B cell (primary cell): Measurements from ENCODE around the gene B4GALT5. TPM values are rescaled to one million over a fixed set of nuclear protein-coding genes. Genes with fewer than 3 reads are reported as not detected.

Source experiments
- ATAC-seq: fragments of 200-7000 bp; cut with Tn5 transposase; one replicate; pipeline ENCODE4 v1.10.0; 2021; ENCODE audit warnings: low read depth, mild to moderate bottlenecking, moderate number of reproducible peaks, moderate library complexity
- CTCF ChIA-PET: fragments of 350-600 bp; sonication (Branson Sonifier 250); formaldehyde crosslinking; loops from one replicate; lab custom pipeline; 2021; ENCODE audit warnings: antibody characterized with exemption, inconsistent platforms; lab: Charles Lee
- POLR2A ChIA-PET: fragments of 350-600 bp; sonication (Branson Sonifier 250); formaldehyde crosslinking; loops from one replicate; lab custom pipeline; 2021; ENCODE audit warnings: antibody characterized with exemption; lab: Charles Lee
- DNase-seq: peaks from one replicate; pipeline ENCODE4 v3.0.0; 2013
- H2AFZ ChIP-seq: 2 replicates; pipeline ENCODE4 v1.6.1; 2012; ENCODE audit warnings: mild to moderate bottlenecking, low read depth, low read length; ENCODE audit not compliant: insufficient read depth, poor library complexity, severe bottlenecking
- H3K27ac ChIP-seq, 2 donors: 1 replicate in 1 of 2; 2 replicates in 1 of 2; pipeline ENCODE4 v1.5.1; 2012 to 2013; ENCODE audit warnings: low read length in 2 of 2, mild to moderate bottlenecking in 2 of 2, moderate library complexity in 1 of 2
- H3K27me3 ChIP-seq, 4 experiments: fragments of 200-600 bp in 1 of 4; sonication (generic) in 1 of 4; replicated peaks in 1 of 4; 1 replicate in 2 of 4; 2 replicates in 2 of 4; pipeline versions ENCODE4 v1.6.1 to v1.7.0; 2013 to 2016; ENCODE audit warnings: low read length in 3 of 4, mild to moderate bottlenecking in 2 of 4, mixed read lengths in 1 of 4, moderate library complexity in 1 of 4; ENCODE audit not compliant: insufficient read depth in 4 of 4, control insufficient read depth in 3 of 4; ENCODE audit errors: control extremely low read depth in 1 of 4
- H3K36me3 ChIP-seq, 2 experiments: replicated peaks in 1 of 2; 1 replicate in 1 of 2; 2 replicates in 1 of 2; pipeline versions ENCODE4 v1.6.1 to v1.7.1; 2013; ENCODE audit warnings: low read length in 1 of 2; ENCODE audit not compliant: insufficient read depth in 2 of 2, control insufficient read depth in 1 of 2; ENCODE audit errors: control extremely low read depth in 1 of 2, extremely low read depth in 1 of 2
- H3K4me1 ChIP-seq, 2 donors: fragments of 200-600 bp in 1 of 2; sonication (generic) in 1 of 2; 1 replicate in 1 of 2; 2 replicates in 1 of 2; pipeline versions ENCODE4 v1.5.1 to v1.6.1; 2013 to 2017; ENCODE audit warnings: low read length in 2 of 2; ENCODE audit not compliant: control insufficient read depth in 2 of 2, insufficient read depth in 2 of 2
- H3K4me2 ChIP-seq: replicated peaks from 2 replicates; pipeline ENCODE3; 2012; ENCODE audit warnings: mild to moderate bottlenecking, low read depth, low read length; ENCODE audit not compliant: poor library complexity, severe bottlenecking
- H3K4me3 ChIP-seq, 5 experiments: fragments of 200-600 bp in 1 of 5; sonication (generic) in 1 of 5; 1 replicate in 3 of 5; 2 replicates in 2 of 5; pipeline versions ENCODE4 v1.5.1 to v1.7.0; 2011 to 2016; ENCODE audit warnings: low read length in 4 of 5, mild to moderate bottlenecking in 4 of 5, low read depth in 2 of 5, control low read depth in 1 of 5, moderate library complexity in 1 of 5; ENCODE audit not compliant: insufficient read depth in 1 of 5; ENCODE audit errors: control extremely low read depth in 1 of 5, extremely low read depth in 1 of 5
- H3K79me2 ChIP-seq: fragments of 200-600 bp; sonication (generic); one replicate; pipeline ENCODE4 v1.6.0; 2016; ENCODE audit warnings: low read length; ENCODE audit not compliant: control insufficient read depth, insufficient read depth
- H3K9ac ChIP-seq: fragments of 200-600 bp; sonication (generic); 2 replicates; pipeline ENCODE4 v1.6.1; 2017; ENCODE audit warnings: mild to moderate bottlenecking, low read length, moderate library complexity
- H3K9me3 ChIP-seq, 3 donors: one replicate each; pipeline versions ENCODE4 v1.6.1 to v1.7.1; 2013; ENCODE audit warnings: low read length in 2 of 3; ENCODE audit not compliant: control insufficient read depth in 2 of 3, insufficient read depth in 1 of 3; ENCODE audit errors: control extremely low read depth in 1 of 3
- H4K20me1 ChIP-seq: 2 replicates; pipeline ENCODE4 v1.6.0; 2012; ENCODE audit warnings: mild to moderate bottlenecking, low read length; ENCODE audit not compliant: insufficient read depth, control insufficient read depth, poor library complexity, severe bottlenecking
- H3K27ac Mint-ChIP-seq: one replicate; pipeline ENCODE4 v1.8.0; 2021; ENCODE audit warnings: mixed read lengths
- H3K27me3 Mint-ChIP-seq: one replicate; pipeline ENCODE4 v1.8.0; 2021; ENCODE audit warnings: mixed read lengths
- H3K4me1 Mint-ChIP-seq: one replicate; pipeline ENCODE4 v1.8.0; 2021; ENCODE audit warnings: mixed read lengths
- H3K4me3 Mint-ChIP-seq: one replicate; pipeline ENCODE4 v1.8.0; 2021; ENCODE audit warnings: mixed read lengths
- H3K9me3 Mint-ChIP-seq: one replicate; pipeline ENCODE4 v1.8.0; 2022; ENCODE audit warnings: mixed read lengths; ENCODE audit not compliant: insufficient read depth
- CTCF ChIP-seq: fragments of 200-600 bp; IDR thresholded peaks from one replicate; pipeline ENCODE4 v1.8.0; 2022; ENCODE audit warnings: antibody characterized with exemption, mild to moderate bottlenecking
- EZH2 ChIP-seq: IDR thresholded peaks from 2 replicates; pipeline ENCODE4 v1.6.1; 2012; ENCODE audit warnings: borderline replicate concordance, low read depth, mild to moderate bottlenecking, moderate library complexity, low read length; ENCODE audit not compliant: insufficient read depth, poor library complexity, severe bottlenecking
- WGBS: methylation state at CpG from one replicate; pipeline ENCODE4 v1.1.5; 2013; ENCODE audit warnings: missing lambda C conversion rate; ENCODE audit not compliant: insufficient coverage; 5-methylcytosine and 5-hydroxymethylcytosine counted together
- intact Hi-C: fragments of 100-400 bp; cut with micrococcal nuclease; formaldehyde crosslinking; loops from one replicate; pipeline ENCODE4 v1.10.0; 2022
- polyA plus RNA-seq: library from polyadenylated mRNA; depleted of rRNA; stranded (reverse); fragments of >200 nt; gene quantifications from 2 replicates; pipeline ENCODE4 v1.2.3, GENCODE V29; 2012
- total RNA-seq, 2 donors: library from RNA; stranded (reverse); fragments of 120-200 nt in 1 of 2; gene quantifications; 1 replicate in 1 of 2; 2 replicates in 1 of 2; pipeline versions ENCODE4 v1.2.3 to v1.2.4, GENCODE V29; 2013 to 2022

Gene B4GALT5
- total and polyA plus RNA-seq, 2 donors (not counting 1 experiment from before 2014, with no cell fraction given) = 3.4 to 7.3 TPM

- no peaks in the 10 kb centered on the region for H3K27me3 Mint-ChIP-seq
- no peak overlapping the region for H2AFZ ChIP-seq
- peak overlapping the region in 1 of 5 experiments; percentile 2 for H3K4me3 ChIP-seq
- H3K4me1 ChIP-seq = peaks cover 20% of the 10 kb centered on the region in 2 donors
- no peak for TF ChIP-seq EZH2
- no peak for TF ChIP-seq CTCF
- H3K9me3 Mint-ChIP-seq = no peaks in the 10 kb centered on the region
- DNase-seq = no peak
- no peaks in the 10 kb centered on the region for H3K36me3 ChIP-seq
- H3K4me2 ChIP-seq = no peak overlapping the region
- no CpG with 5 or more reads among the region's 3 CpGs for WGBS
- peaks cover 62% of the 10 kb centered on the region for H3K4me1 Mint-ChIP-seq
- H3K9me3 ChIP-seq = no peaks in the 10 kb centered on the region
- no peaks in the 10 kb centered on the region for H3K27me3 ChIP-seq
- no peaks in the 10 kb centered on the region for H4K20me1 ChIP-seq
- H3K4me3 Mint-ChIP-seq = peak overlapping the region; percentile 94
- ATAC-seq = no peak
- CTCF ChIA-PET = interaction anchor here (0.7 to 1.5 kb wide), 5 partner anchors 15 to 806 kb away, joined by 3 to 4 read pairs (median 3); no protein-coding TSS in a partner anchor
- no peak overlapping the region for H3K9ac ChIP-seq
- POLR2A ChIA-PET = interaction anchor here (0.7 kb wide), 1 partner anchor 74 kb away, joined by 3 read pairs; no protein-coding TSS in a partner anchor
- peaks cover 40% of the 10 kb centered on the region for H3K79me2 ChIP-seq
- H3K27ac Mint-ChIP-seq = no peak overlapping the region
- intact Hi-C loops = loop anchor here (5.0 to 10.0 kb wide), 2 partner anchors 99 to 204 kb away; partner anchors contain the start of gene SPATA2
- no peak overlapping the region for H3K27ac ChIP-seq
These were observed 2.6 kb downstream of the B4GALT5 start for GRCh38 chr20:49710971-49711666.

GRCh38 chr20:49707118-49707517 is 6.6 kb downstream of the B4GALT5 start:
- Histone ChIP-seq H3K27me3 (no peaks in the 10 kb centered on the region), H3K4me3 (no peak overlapping the region), H3K79me2 (peaks cover 40% of the 10 kb centered on the region), H3K9ac (no peak overlapping the region), H3K36me3 (no peaks in the 10 kb centered on the region), H3K9me3 (no peaks in the 10 kb centered on the region), H3K4me1 (peaks cover 10 to 16% of the 10 kb centered on the region in 2 donors), H2AFZ (no peak overlapping the region), H3K4me2 (no peak overlapping the region), H4K20me1 (peaks cover 8% of the 10 kb centered on the region), H3K27ac (no peak overlapping the region)
- POLR2A ChIA-PET = interaction anchor here (0.7 kb wide), 1 partner anchor 510 kb away, joined by 4 read pairs; no protein-coding TSS in a partner anchor
- intact Hi-C loops = no loop called here
- no peak overlapping the region for H3K27ac Mint-ChIP-seq
- CTCF ChIA-PET = no interaction called here
- H3K4me3 Mint-ChIP-seq = no peak overlapping the region
- ATAC-seq = no peak
- TF ChIP-seq CTCF (no peak), EZH2 (no peak)
- WGBS = no CpG with 5 or more reads among the region's 3 CpGs
- peaks cover 60% of the 10 kb centered on the region for H3K4me1 Mint-ChIP-seq
- H3K9me3 Mint-ChIP-seq = no peaks in the 10 kb centered on the region
- H3K27me3 Mint-ChIP-seq = no peaks in the 10 kb centered on the region
- no peak for DNase-seq
